Prostate gland (tissue), 2 donors: ENCODE measurements around the gene ACTN1.

ENCODE experiments used
- CTCF ChIP-seq, 4 experiments: fragments of 200-600 bp in 2 of 4; fragments of 450-650 bp in 2 of 4; sonication (generic) in 2 of 4; IDR thresholded peaks; 1 replicate in 3 of 4; 2 replicates in 1 of 4; pipeline ENCODE4 v1.5.1; 2016 to 2019; ENCODE audit warnings: antibody characterized with exemption in 4 of 4, mild to moderate bottlenecking in 2 of 4, moderate library complexity in 2 of 4
- POLR2A ChIP-seq: fragments of 450-650 bp; IDR thresholded peaks from one replicate; pipeline ENCODE4 v1.6.1; 2016; ENCODE audit warnings: antibody characterized with exemption, mild to moderate bottlenecking
- POLR2AphosphoS5 ChIP-seq: sonication (generic); formaldehyde crosslinking; IDR thresholded peaks from one replicate; pipeline ENCODE4 v1.6.1; 2017; ENCODE audit warnings: antibody characterized with exemption

- no peak for TF ChIP-seq CTCF (IDR thresholded peaks at IDR 0.05)
- no peak for TF ChIP-seq POLR2AphosphoS5
- no peak for TF ChIP-seq POLR2A
These were observed 83.0 kb downstream of the ACTN1 start for GRCh38 chr14:68896132-68896531.
